Endothelial cell of umbilical vein (primary cell): ENCODE results near the gene C15orf61. TPM values are rescaled to one million over a fixed set of nuclear protein-coding genes. Genes with fewer than 3 reads are reported as not detected.

Experiments
- BruUV-seq: library from RNA; stranded (reverse); fragments of 400-500 nt; replicated peaks from 2 replicates; lab custom pipeline; 2021; lab: Mats Ljungman, UMichigan
- CTCF ChIA-PET: fragments of 300-600, 350-600 bp; sonication (Branson Sonifier 250); formaldehyde crosslinking; loops from one replicate; lab custom pipeline; 2021; ENCODE audit warnings: antibody characterized with exemption, inconsistent platforms; lab: Charles Lee
- POLR2A ChIA-PET: fragments of 300-600, 350-600 bp; sonication (Branson Sonifier 250); formaldehyde crosslinking; loops from one replicate; lab custom pipeline; 2021; ENCODE audit warnings: antibody characterized with exemption, inconsistent platforms; lab: Charles Lee
- DNase-seq: peaks from one replicate; pipeline ENCODE4 v3.0.0-alpha.2; 2011; ENCODE audit warnings: low read depth, low spot score
- FAIRE-seq: peaks from 2 replicates; lab custom pipeline; 2011; peaks lifted over from hg19 to GRCh38; lab: Jason Lieb, UNC
- H2AFZ ChIP-seq: 2 replicates; pipeline ENCODE4 v1.6.0; 2012; ENCODE audit warnings: low read depth, low read length, control low read depth, inconsistent platforms
- H3K27ac ChIP-seq: 2 replicates; pipeline ENCODE4 v1.5.1; 2011; ENCODE audit warnings: low read depth, mild to moderate bottlenecking, control low read depth, low read length, moderate library complexity; ENCODE audit not compliant: insufficient read depth
- H3K27me3 ChIP-seq, 2 experiments: 2 replicates each; pipeline versions ENCODE4 v1.6.0 to v1.6.1; 2011; ENCODE audit warnings: low read length in 2 of 2, mixed read lengths in 1 of 2; ENCODE audit not compliant: control insufficient read depth in 2 of 2, insufficient read depth in 2 of 2
- H3K36me3 ChIP-seq, 2 experiments: 2 replicates in 1 of 2; 3 replicates in 1 of 2; pipeline ENCODE4 v1.5.1; 2011; ENCODE audit warnings: low read length in 2 of 2, mild to moderate bottlenecking in 1 of 2, moderate library complexity in 1 of 2; ENCODE audit not compliant: control insufficient read depth in 2 of 2, insufficient read depth in 2 of 2; ENCODE audit errors: extremely low read depth in 1 of 2
- H3K4me1 ChIP-seq: 3 replicates; pipeline ENCODE4 v1.5.1; 2011; ENCODE audit warnings: mild to moderate bottlenecking, low read length; ENCODE audit not compliant: control insufficient read depth, insufficient read depth; ENCODE audit errors: extremely low read depth
- H3K4me2 ChIP-seq: 2 replicates; pipeline ENCODE4 v1.6.1; 2011; ENCODE audit warnings: low read length, control low read depth, mixed read lengths; ENCODE audit not compliant: insufficient read depth
- H3K4me3 ChIP-seq, 3 experiments: fragments of 200-600 bp in 1 of 3; sonication (generic), shearing (Covaris generic) in 1 of 3; replicated peaks in 1 of 3; 2 replicates each; pipeline ENCODE4 v1.5.1; 2011 to 2016; ENCODE audit warnings: control low read depth in 3 of 3, low read length in 3 of 3, mild to moderate bottlenecking in 2 of 3, inconsistent platforms in 1 of 3, low read depth in 1 of 3, moderate library complexity in 1 of 3; ENCODE audit not compliant: insufficient read depth in 1 of 3
- H3K79me2 ChIP-seq: 2 replicates; pipeline ENCODE4 v1.6.0; 2012; ENCODE audit warnings: low read length, inconsistent platforms; ENCODE audit not compliant: control insufficient read depth, insufficient read depth
- H3K9ac ChIP-seq: replicated peaks from 2 replicates; pipeline ENCODE3; 2011; ENCODE audit warnings: low read length, control low read depth; ENCODE audit not compliant: insufficient read depth; ENCODE audit errors: extremely low read depth
- H3K9me1 ChIP-seq: replicated peaks from 3 replicates; pipeline ENCODE4 v1.6.0; 2011; ENCODE audit warnings: mild to moderate bottlenecking, low read length; ENCODE audit not compliant: control insufficient read depth, insufficient read depth; ENCODE audit errors: extremely low read depth
- H3K9me3 ChIP-seq: replicated peaks from 2 replicates; pipeline ENCODE4 v1.5.1; 2012; ENCODE audit warnings: low read length, inconsistent platforms; ENCODE audit not compliant: control insufficient read depth, insufficient read depth
- H4K20me1 ChIP-seq: replicated peaks from 2 replicates; pipeline ENCODE3; 2011; ENCODE audit warnings: mild to moderate bottlenecking, low read length; ENCODE audit not compliant: control insufficient read depth, insufficient read depth; ENCODE audit errors: extremely low read depth
- CTCF ChIP-seq, 2 donors: IDR thresholded peaks; 1 replicate in 1 of 2; 2 replicates in 1 of 2; pipeline ENCODE4 v1.5.1; 2011; ENCODE audit warnings: low read length in 2 of 2, mild to moderate bottlenecking in 2 of 2, moderate library complexity in 2 of 2, control low read depth in 1 of 2, inconsistent platforms in 1 of 2, low read depth in 1 of 2; ENCODE audit not compliant: insufficient read depth in 1 of 2; ENCODE audit errors: extremely low read depth in 1 of 2
- EZH2 ChIP-seq: IDR thresholded peaks from 2 replicates; pipeline ENCODE4 v1.6.1; 2012; ENCODE audit warnings: borderline replicate concordance, low read depth, mild to moderate bottlenecking, moderate library complexity, low read length, inconsistent platforms; ENCODE audit not compliant: severe bottlenecking
- FOS ChIP-seq: IDR thresholded peaks from 2 replicates; pipeline ENCODE4 v1.6.1; 2011; ENCODE audit warnings: mild to moderate bottlenecking, low read length, moderate library complexity, borderline replicate concordance; ENCODE audit not compliant: insufficient read depth
- GATA2 ChIP-seq: IDR thresholded peaks from 2 replicates; pipeline ENCODE4 v1.7.0; 2011; ENCODE audit warnings: low read depth, mild to moderate bottlenecking, moderate library complexity, mixed read lengths, low read length; ENCODE audit not compliant: insufficient read length, insufficient read depth
- JUN ChIP-seq: IDR thresholded peaks from 2 replicates; pipeline ENCODE4 v1.6.1; 2011; ENCODE audit warnings: borderline replicate concordance, low read depth; ENCODE audit not compliant: insufficient read length, insufficient read depth
- MYC ChIP-seq: IDR thresholded peaks from one replicate; pipeline ENCODE4 v1.6.1; 2011; ENCODE audit warnings: mild to moderate bottlenecking, low read depth, low read length
- POLR2A ChIP-seq: IDR thresholded peaks from 2 replicates; pipeline ENCODE4 v1.6.1; 2012; ENCODE audit warnings: low read depth, mild to moderate bottlenecking, control low read depth, low read length
- POLR2AphosphoS5 ChIP-seq: IDR thresholded peaks from 2 replicates; pipeline ENCODE4 v1.6.1; 2012; ENCODE audit warnings: low read depth, mild to moderate bottlenecking, control low read depth, low read length, moderate library complexity; ENCODE audit not compliant: insufficient read depth
- dilution Hi-C: fragments of 300-500 bp; cut with MboI; formaldehyde crosslinking; loops from one replicate; pipeline ENCODE4 v1.15.0; 2019; ENCODE audit warnings: low sequenced_read_pairs; ENCODE audit not compliant: extremely low pct_ligation_motif_present
- intact Hi-C: fragments of 100-400 bp; cut with micrococcal nuclease; formaldehyde crosslinking; loops from one replicate; pipeline ENCODE4 v1.10.0; 2022
- polyA plus RNA-seq, 4 experiments: library from polyadenylated mRNA; depleted of rRNA in 3 of 4; stranded (reverse) in 3 of 4; unstranded in 1 of 4; fragments of >200 nt; gene quantifications; 2 replicates each; pipeline versions ENCODE4 v1.2.1 to v1.2.3, GENCODE V29; 2011 to 2012; ENCODE audit warnings: missing spikeins in 1 of 4
- total RNA-seq: library from RNA; stranded (reverse); gene quantifications from 2 replicates; pipeline ENCODE4 v1.2.3, GENCODE V29; 2021
- TF ChIP-seq, protein P1 (sequence below): IDR thresholded peaks from 2 replicates; pipeline ENCODE4 v1.6.1; 2011; ENCODE audit not compliant: insufficient read depth, insufficient read length

The C15orf61 gene
- total and polyA plus RNA-seq, 2 donors (not counting 3 experiments of a cell fraction or from before 2014, with no cell fraction given): 3.2 to 4.1 TPM

- H3K27me3 ChIP-seq: no peaks in the 10 kb centered on the region
- intact Hi-C loops (no loop called here), dilution Hi-C loops (no loop called here)
- no peak overlapping the region for H3K4me2 ChIP-seq
- no peaks in the 10 kb centered on the region for H3K9me3 ChIP-seq
- no peak overlapping the region for H3K9ac ChIP-seq
- no peak for DNase-seq
- H3K27ac ChIP-seq: no peak overlapping the region
- no peaks in the 10 kb centered on the region for H3K9me1 ChIP-seq
- H3K79me2 ChIP-seq: no peaks in the 10 kb centered on the region
- no TSS peak for BruUV-seq
- no peak for FAIRE-seq
- no peak overlapping the region for H2AFZ ChIP-seq
- H3K36me3 ChIP-seq: no peaks in the 10 kb centered on the region
- no peak for TF ChIP-seq POLR2A
- no peak for TF ChIP-seq CTCF (IDR thresholded peaks at IDR 0.05; ENCODE audit: extremely low read depth in 1 of 2, insufficient read depth in 1 of 2, low read depth in 1 of 2, low read length in 2 of 2)
- no peak for TF ChIP-seq GATA2
- TF ChIP-seq, protein P1, sequence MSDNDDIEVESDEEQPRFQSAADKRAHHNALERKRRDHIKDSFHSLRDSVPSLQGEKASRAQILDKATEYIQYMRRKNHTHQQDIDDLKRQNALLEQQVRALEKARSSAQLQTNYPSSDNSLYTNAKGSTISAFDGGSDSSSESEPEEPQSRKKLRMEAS: no peak
- TF ChIP-seq FOS: no peak
- TF ChIP-seq MYC: no peak
- no peak for TF ChIP-seq JUN
- TF ChIP-seq POLR2AphosphoS5: no peak
- TF ChIP-seq EZH2: no peak
- H3K4me3 ChIP-seq: no peak overlapping the region
- ChIA-PET CTCF (interaction anchor here (1.0 to 1.3 kb wide), 2 partner anchors 8 to 11 kb away, joined by 3 to 4 read pairs; no protein-coding TSS in a partner anchor), POLR2A (no interaction called here)
- H4K20me1 ChIP-seq: no peaks in the 10 kb centered on the region
- peaks cover 3% of the 10 kb centered on the region for H3K4me1 ChIP-seq
These were observed 50.9 kb downstream of the C15orf61 start for GRCh38 chr15:67571648-67572415.
